ENCODE data around the gene UST.
A peak's percentile ranks its signal among the peaks of the same experiment; 100 is the strongest.
"Not testable (repeated sequence)": the region's sequence is repeated elsewhere in the genome, so short reads cannot be mapped to it uniquely, and the experiment has no call there.

UST gene

DNA sequence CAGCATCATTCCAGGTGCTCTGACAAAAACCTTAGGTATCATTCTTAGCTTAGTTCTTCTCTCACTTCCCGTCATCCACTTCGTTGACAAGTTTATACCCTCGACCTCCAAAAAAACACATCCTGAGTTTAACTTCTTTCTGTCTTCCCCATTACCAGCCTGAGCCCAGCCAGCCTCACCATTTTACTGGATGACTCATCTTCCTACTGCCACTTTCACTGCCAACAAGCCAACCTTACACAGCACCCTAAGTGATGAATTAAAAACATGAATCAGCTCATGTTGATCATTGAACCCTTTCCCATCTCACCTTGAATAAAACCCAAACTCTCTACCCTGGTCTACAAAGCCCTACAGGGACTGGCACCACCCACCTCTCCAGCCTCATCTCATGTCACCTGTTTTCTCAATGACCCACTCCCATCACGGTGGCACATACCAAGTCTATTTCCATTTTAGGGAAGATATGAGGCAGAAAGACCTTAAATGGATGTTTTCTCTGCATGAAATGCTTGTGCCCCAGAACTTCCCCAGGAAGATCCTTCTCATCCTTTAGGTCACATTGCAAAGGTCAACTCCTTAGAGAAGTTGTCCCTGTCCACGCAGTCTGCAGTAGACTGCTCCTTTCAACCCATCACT, 9.9 kb upstream of the UST start:
- peak in 1 of 5 donors; percentile 42 for DNase-seq

DNA sequence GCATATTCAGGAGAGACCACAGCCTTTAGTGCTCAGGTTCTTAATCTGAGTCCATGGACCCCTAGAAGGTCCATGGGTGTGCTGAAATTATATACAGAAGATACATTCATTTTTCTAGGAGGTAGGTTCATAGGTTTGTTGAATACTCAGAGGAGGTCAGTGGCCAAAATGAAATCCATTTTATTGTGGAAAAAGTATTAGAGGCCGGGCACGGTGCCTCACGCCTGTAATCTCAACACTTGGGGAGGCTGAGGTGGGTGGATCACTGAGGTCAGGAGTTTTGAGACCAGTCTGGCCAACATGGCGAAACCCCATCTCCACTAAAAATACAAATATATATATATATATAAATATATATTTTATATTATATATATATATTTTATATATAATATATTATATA, 9.0 kb upstream of the UST start:
- DNase-seq, result no peak

DNA sequence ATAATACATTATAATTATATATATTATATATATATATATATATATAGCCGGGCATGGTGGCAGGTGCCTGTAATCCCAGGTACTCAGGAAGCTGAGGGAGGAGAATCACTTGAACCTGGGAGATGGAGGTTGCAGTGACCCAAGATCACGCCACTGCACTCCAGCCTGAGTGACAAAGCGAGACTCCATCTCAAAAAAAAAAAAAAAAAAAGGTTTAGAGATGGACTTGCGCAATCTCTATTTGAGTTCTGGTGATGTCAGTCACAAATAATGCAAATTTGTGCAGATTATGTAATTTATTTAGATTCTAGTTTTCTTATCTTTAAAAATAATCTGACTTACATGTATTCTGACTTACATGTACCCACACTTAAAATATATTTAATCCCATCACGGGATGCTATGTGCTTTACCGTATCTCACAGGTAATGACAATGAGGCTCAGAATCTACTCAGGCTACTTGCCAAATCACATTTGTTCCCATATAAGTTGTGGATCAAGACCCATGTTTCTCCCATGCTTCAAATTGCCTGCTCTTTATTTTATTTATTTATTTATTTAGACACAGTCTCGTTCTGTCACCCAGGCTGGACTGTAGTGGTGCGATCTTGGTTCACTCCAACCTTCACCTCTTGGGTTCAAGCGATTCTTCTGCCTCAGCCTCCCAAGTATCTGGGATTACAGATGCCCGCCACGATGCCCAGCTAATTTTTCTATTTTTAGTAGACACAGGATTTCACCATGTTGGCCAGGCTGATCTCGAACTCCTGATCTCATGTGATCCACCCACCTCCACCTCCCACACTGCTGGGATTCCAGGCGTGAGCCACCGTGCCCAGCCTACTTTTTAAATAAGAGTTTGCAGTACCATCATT, 7.6 kb upstream of the UST start:
- DNase-seq, result no peak

DNA sequence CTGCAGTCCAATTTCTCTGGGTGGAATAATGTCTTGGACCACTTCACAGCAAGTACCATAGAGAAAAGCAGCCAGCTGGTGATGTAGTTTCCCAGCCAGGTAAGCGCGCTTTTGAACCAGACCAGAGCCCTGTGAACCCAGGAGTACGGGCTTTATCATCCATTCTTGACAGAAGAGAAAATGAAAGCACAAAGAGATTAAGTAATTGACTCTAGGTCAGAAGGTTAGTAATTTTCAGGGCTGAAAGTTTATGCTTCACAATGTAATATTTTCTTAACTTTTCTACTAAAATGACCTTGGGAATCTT, 7.1 kb upstream of the UST start:
- DNase-seq, result no peak

DNA sequence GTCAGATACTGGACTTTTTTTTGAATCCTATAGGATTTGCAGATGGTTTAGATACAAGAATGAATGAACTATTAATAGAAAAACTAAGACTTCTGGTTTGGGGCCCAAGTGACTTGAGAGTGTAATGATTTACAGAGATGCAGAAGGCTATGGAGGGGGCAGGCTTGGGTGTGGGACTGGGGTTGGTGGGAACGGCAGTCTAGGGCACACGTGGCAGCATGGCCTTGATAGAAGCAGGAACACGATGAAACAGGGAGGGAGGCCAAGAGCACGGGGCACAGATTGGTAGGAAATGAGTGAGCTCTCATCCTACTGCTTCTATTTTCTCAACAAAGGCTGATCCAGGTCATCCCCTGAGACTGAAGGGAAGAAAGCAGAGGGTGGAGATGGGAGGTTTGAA, 3.4 kb upstream of the UST start:
- DNase-seq, result no peak

DNA sequence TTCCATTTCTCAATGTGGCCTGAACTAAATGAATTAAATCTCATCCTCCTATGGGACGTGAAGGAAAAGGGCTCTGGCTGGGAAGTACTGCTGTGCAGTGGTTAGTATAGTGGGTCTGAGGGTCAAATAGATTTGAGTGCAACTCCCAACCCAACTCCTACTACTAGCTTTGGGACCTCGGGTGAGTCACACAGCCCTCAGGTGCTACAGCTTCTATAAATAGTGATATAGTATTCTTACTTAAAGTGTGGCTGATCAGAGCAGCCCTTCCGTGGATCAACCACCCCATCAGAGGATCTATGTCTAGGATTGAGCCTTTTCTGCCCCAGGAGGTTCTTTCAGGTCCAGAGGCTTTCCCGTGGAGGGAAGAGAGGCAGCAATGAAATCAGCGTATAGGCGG, 904 bp upstream of the UST start:
- DNase-seq, result no peak

DNA sequence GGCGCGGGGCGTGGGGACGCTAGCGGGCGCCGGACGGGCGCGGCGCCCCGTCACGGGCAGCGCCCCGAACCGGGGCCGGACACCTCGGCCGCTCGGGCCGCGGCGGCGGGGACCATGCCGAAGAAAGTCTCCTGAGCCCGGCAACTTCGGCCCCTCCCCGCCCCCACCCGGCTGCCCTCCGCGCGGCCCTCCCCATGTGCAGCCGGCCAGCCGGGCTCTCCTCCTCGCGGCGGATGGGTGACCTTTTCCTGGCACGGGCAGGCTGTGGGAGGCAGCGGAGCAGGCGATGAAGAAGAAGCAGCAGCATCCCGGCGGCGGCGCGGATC, 278 bp downstream of the UST start:
- peak in 1 of 5 donors; percentile 19 for DNase-seq

DNA sequence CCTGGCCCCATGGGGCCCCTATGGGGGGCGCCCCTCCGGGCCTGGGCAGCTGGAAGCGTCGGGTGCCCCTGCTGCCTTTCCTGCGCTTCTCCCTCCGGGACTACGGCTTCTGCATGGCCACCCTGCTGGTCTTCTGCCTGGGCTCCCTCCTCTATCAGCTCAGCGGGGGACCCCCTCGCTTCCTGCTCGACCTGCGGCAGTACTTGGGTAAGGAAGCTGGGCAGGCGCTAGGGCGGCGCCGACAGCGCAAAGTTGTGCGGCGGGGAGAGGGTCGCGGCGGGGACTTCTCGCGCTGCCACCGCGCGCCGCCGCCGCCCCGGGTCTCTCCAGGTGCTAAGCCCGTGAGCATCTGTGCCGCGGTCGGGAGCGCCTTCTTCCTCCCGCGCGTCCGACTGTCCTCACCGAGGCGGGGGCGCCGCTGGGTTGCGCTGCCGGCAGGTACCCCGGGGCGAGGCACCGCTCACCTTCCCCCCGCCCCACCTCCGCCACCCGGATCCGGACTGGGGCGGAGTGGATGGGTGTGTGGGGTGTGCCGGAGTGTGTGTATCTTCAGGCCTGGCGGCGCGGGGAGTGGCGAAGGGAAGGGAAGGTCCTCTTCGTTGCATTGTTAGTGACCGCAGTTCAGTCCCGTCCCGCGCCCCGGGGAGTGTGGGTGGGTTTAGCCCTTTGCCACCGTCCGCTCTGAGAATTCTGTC, 788 bp downstream of the UST start:
- DNase-seq, result peak in 4 of 5 donors; percentile 50 to 71 (median 57)

DNA sequence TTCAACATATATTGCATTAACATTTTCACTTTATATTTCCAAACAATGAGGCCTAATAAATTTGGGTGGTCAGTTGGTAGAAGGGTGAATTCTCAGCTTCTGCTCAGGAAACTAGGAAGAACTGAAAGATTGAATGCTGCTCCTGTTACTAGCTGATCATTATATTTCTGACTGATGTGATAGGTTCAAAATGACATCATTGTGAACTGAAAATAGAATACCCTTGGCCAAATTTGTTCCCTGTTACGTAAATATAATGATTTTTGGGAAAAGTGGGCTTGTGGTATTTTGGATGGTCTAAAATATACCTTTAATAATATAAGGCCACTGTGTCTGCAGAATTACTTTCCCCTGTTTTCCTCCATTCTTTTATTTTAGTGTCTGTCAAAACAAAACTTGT, 2.8 kb downstream of the UST start:
- no peak for DNase-seq

DNA sequence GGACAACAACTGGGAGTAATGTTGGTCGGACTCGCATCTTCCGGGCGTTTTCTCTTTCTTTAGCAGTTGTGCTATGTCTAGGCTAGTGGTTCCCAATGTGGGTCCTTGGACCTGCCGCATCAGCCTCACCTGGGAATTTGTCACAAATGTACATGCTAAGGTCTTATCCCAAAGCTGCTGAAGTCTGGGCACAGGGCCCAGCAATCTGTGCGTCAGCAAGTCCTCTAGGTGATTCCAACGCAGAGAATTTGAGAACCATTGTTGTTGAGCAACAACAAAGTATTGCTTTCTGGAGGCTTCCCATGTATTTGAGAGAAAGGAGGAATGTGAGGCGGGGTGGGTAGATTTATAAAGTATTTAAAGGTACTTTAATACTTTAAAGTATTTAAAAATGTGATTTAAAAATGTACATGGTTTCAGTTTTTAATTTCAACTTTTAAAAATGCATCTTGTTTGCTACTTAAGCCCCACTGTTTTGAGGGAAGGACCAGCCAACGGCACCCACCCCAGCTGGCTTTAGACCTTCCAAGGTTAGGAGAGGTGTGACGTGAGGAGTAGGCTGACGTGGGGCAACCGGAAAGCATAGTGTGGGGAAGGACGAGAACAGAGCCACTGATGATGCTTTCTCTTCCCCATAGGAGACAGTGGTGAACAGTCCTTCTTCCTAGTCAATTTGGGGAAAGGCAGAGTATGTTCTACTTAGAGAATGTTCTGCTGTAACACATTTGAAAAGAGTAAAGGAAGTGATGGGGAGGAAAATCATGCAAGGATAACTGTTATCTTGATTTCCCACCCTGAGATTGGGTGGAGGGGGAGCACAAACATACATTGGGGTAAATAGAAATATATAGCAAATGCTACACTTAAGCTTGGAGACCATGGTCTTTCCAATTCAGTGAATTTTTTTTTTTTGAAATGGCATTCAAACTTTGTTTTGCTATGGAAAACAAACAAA, 4.3 kb downstream of the UST start:
- DNase-seq, result no peak

DNA sequence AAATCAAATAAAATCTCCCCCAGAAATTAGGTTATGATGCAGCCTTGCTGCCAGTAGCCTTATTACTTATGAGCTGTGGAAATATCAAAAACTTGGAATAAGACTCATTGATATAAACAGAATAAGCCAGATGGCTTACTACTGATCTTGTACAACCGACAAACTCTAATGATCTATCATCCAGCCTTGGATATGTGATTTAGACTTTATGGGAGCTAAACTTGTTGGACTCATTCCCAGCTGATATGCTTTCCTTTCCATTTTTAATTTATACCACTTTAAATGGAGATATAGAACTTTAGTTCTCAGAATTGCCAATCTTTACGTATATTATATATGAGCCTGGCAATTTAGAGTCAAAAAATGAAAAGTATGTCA, 5.0 kb downstream of the UST start:
- DNase-seq, result no peak

DNA sequence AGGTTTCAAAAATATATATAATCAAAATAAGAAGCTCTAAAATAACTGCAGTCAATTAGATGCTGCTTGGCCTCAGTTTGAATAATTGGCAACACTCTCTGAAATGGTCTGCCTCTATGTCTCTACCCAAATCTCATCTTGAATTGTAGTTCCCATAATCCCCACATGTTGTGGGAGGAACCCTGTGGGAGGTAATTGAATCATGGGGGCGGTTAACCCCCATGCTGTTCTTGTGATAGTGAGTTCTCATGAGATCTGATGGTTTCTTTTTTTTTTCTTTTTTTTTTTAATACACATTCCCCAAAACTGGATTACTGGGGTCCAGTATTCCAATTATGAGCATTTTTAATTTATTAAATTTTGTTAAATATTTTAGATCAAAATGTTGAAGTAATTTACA, 8.5 kb downstream of the UST start:
- not testable (repeated sequence) for DNase-seq

DNA sequence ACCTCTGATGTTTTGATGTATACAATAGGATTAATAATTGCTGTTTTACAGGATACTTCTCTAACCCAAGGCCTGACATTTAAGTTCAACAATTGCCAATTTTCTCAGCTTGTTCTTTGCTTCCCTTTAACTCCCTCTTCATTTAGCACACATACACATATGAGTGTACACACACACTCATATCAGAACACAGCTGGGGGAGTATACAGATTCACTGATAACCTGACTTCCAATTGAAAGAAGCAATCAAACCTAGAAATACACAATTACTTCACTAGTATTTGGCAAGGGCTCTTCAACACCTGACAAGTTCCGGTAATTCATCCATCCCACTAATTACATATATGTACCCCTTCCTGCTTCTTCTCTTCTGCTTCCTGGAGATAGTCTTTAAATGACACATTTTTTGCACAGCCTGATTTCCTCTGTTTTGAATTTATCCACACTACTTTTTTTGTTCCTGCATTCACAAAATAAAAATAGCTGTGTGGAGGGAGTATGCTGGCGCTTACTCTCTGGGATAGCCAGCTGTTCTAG, 11.2 kb downstream of the UST start:
- DNase-seq, result peak in 1 of 5 donors; percentile 53

DNA sequence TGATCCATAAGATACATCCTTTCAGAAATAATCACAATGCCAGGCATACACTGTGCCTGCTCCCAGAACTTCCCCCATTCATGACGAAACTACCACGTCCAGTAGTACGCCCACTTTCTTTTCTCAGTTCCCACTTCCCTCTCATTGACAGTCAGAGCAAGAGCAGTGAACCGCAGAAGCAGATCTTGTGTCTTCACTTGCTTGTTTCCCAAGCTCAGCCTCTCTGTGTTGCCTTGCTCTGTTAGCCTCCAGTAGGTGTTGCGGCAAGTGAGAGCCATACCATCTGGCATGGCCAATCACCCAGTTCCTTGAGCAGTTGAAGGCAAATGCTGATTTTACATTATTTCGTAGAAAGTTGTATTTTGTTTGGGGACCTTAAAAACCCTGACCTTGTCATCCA, 11.7 kb downstream of the UST start:
- peak in 2 of 5 donors; percentile 20 to 73 for DNase-seq

DNA sequence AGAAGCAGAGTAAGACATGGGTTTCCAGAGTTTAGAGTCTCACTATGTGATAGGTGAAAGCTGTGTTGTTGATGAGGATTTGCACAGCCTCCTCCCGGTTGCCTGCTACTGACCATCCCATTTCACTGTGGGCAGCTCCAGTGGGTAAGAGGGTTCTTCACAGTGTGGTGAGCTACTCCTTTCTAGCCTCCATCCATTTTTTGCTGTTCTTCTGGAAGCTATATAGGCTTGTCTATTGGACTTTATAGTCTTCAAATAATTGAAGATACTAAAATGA, 13.4 kb downstream of the UST start:
- DNase-seq, result no peak

DNA sequence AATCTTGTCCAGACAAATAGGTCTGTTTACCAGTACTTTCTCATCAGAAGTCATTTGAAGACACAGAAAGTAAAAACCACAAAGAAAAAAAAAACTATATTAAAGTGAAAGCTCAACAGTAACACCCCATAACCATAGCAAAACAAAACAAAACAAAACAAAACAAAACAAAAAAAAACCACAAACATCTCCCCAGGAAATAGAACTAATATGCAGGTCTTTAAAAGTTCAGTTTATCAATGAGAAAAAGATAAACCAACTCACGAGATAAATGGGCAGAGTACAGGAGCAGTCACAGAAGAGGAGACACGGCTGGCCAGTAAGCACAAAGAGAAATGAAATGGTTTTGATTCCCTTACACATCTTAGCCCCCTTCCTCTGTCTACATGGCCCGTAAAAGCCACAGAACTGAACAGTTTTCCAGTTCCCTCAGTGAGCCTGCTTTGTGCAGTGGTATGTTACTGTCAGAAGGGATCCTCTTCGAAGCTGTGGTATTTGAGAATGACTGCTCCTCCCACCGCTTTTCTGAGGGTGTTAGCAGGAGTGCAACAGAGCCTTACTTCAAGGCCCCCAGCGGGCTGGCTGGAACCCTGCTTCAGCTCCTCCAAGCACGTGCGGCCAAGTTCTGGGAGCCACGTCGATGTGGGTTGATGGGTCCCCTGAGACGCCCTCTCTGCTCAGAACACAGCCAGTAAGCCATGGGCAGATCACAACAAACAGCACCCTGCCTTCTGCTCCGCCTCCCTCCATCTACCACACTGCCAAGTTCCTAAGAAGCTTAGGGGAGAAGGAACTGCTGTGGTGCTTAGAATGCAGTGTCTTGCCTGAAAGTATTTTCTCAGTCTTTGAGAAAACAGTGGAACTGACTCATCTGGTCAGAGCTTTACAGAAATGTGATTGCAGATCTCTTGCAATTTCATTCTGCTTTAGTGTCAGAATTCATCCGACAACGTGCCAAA, 14.0 kb downstream of the UST start:
- peak in 4 of 5 donors; percentile 25 to 41 (median 30) for DNase-seq

DNA sequence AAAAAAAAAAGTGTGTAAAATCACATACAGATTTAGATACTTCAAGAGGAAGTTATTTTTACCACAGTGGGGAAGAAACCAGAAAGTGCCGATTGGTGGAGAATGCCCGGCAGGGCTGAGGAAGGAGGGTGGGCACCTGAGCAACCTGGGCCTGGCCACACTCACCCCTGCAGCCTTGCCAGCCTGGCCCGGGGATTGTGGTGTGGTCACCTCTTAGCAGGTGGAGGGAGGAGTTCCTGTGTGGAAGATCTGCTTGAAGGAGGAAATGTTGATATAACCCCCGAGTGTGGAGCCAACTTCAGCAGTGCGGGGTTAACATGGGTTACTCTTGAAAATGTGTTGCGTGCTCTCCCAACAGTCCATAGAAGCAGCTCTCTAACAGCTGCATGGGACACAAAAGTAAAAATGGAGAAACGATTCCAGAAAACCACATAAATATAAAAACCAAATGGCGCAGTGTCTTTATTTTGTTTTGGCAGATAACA, 14.7 kb downstream of the UST start:
- DNase-seq, result peak in 4 of 5 donors; percentile 25 to 44 (median 34)

DNA sequence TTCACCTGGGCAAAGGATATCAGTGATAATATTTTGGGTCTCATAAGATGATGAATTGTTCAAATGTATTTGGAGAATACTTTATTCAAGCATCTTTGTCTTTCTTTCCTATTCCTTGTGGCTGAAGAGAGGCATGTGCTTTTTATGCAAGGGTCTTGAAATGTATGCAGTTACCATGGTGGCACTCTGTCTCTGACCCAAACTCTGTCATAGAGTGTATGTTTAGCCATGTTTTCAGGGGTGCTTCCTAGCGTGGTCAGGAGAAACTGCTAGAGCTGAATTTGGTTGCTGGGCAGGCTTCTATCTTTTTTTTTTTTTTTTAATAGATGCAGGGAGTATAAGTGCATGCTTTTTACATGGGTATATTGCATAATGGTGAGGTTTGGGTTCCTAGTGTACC, 15.4 kb downstream of the UST start:
- no peak for DNase-seq

DNA sequence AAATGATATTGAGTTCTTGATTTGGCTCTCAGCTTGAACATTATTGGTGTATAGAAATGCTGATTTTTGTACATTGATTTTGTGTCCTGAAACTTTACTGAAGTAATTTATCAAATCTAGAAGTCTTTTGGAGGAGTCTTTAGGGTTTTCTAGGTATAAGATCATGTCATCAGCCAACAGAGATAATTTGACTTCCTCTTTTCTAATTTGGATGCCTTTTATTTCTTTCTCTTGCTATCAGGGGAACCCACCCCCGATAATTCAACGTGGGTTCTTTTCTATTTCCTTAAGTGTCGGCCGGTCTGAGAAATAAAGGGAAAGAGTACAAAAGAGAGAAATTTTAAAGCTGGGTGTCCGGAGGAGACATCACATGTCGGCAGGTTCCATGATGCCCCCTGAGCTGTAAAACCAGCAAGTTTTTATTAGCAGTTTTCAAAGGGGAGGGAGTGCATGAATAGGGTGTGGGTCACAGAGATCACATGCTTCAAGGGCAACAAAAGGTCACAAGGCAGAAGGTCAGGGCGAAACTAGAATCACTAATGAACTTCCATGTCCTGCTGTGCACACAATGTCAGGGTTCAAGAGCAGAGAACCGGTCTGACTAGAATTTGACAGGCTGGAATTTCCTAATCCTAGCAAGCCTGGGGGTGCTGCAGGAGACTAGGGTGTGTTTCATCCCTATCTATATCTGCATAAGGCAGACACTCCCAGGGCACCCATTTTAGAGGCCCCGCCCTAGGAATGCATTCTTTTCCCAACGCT, 17.6 kb downstream of the UST start:
- not testable (repeated sequence) for DNase-seq

DNA sequence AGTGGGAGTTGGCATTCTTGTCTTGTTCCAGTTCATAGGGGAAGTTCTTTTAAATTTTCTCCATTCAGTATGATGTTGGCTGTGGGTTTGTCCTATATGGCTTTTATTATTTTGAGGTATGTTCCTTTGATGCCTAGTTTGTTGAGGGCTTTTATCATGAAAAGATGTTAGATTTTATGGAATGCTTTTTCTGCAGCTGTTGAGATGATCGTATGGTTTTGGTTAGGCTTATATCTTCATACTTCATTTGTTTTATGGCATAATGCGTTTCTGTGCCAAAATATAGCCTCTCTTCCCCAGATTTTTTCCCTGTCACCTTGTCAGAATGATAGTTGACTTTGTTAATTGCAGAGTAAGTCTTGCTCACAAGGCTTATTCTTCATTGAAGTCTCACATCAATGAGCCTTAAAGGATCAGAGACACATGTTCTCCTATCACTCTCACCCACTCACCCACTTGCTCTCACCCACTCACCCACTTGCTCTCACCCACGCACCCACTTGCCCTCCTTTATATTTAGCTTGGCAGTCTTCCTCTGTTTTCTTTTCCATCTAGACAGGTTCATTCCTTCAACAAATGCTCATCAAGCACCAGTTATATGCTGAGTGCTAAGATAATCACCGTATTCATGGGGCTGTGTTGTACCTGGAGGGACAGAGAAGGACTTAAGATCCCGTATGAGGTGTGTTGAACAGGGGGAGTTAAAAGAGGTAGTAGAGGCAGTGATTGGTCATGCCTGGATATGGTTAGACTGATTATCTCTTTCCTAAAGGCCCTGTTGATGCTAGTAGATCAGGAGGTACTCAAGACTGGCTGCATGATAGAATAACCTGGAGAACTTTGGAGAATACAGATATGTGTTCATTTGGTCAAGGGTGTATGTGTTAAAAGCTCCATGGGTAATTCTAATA, 19.3 kb downstream of the UST start:
- DNase-seq, result no peak

All from T-helper 1 cell (primary cell).